Measurements from ENCODE around the gene FGD4.
"Not testable (repeated sequence)": the region's sequence is repeated elsewhere in the genome, so short reads cannot be mapped to it uniquely, and the experiment has no call there.

Gene FGD4

DNA sequence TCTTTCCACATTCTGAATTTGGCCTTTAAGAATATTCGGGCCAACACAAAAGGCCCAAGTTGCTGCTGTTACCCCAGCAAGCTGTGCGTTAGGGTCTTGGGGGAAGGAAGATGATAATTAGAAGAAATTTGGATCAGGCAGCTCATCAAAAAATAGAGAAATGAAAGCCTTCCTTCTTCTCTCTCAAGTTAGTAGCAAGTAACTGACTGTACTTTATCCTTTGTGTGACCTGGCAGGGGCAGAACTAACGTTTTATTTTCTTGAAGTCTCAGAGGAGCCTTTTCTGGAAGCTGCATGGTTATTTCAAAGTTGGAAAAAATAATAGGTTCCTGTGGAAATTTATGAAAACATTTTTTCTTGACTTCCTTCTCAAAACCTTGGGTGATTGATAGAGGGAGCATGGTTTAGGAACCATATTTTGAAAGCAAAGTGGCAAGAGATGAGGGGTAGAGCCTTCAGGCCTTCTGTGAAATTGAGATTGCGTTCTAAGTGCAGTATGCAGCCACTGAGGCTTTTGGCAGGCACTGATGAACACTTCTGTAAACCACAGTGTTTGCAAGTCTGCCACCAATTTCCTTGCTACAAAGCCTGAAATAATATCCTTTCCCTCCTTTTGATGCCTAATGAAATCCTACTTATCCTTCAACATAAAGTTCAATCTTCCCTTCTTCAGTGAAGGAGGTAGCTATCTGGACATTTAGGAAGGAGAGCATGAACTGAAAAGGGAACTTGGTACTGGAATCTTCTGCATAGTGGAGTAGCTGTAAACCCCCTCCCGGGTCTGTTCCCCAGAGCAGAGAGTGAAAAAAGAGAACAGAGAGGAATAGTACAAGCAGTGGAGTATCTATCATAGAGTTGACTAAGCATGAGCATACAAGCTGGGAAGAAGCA lies 123.2 kb downstream of the FGD4 start:
- no peak for DNase-seq (ENCODE audit: low spot score)

DNA sequence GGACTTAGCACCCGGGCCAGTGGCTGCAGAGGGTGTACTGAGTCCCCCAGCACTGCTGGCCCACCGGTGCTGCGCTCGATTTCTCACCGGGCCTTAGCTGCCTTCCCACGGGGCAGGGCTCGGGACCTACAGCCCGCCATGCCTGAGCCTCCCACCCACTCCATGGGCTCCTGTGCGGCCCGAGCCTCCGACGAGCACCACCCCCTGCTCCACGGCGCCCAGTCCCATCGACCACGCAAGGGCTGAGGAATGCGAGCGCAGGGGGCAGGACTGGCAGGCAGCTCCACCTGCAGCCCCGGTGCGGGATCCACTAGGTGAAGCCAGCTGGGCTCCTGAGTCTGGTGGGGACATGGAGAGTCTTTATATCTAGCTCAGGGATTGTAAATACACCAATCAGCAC lies 126.4 kb downstream of the FGD4 start:
- DNase-seq (ENCODE audit: low spot score), result not testable (repeated sequence)

DNA sequence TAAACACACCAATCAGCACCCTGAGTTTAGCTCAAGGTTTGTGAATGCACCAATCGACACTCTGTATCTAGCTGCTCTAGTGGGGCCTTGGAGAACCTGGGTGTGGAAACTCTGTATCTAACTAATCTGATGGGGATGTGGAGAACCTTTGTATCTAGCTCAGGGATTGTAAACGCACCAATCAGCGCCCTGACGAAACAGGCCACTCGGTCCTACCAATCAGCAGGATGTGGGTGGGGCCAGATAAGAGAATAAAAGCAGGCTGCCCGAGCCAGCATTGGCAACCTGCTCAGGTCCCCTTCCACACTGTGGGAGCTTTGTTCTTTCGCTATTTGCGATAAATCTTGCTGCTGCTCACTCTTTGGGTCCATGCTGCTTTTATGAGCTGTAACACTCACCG lies 127.0 kb downstream of the FGD4 start:
- not testable (repeated sequence) for DNase-seq (ENCODE audit: low spot score)

DNA sequence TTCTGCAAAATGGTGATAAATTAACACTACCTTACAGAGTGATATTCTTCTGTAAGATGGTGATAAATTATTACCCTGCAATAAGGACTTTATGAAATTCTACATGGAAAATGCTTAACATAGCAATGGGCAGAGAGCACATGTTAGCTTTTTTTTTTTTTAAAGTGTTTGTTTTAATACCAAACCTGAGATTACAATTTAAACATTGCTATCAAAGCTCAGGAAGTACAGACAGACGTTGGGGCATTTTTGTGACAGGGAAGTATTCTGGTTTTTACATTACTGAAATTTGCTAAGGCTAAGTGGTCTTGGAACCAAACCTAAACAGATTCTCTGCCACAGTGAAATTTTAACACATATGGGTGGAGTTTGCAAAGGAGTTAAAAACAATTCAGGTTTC lies 133.1 kb downstream of the FGD4 start:
- no peak for DNase-seq (ENCODE audit: low spot score)

DNA sequence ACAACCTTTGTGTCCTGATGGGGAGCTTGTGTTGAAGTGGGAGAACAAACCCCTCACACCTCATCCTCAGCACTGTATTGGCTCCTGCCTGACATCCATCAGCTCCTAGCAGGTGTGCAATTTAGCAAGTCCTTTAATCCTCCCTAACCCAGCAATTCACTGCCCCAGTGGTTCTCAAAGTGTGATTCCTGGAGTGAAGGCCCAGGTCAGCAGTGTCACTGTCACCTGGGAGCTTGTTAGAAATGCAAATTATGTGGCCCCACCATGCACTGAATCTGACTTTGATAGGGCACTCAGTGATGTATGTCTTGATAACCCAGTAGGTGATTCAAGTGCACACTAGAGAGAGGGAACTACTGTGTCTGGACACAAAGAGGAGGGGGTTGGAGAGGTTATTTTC lies 133.6 kb downstream of the FGD4 start:
- DNase-seq (ENCODE audit: low spot score), result no peak

DNA sequence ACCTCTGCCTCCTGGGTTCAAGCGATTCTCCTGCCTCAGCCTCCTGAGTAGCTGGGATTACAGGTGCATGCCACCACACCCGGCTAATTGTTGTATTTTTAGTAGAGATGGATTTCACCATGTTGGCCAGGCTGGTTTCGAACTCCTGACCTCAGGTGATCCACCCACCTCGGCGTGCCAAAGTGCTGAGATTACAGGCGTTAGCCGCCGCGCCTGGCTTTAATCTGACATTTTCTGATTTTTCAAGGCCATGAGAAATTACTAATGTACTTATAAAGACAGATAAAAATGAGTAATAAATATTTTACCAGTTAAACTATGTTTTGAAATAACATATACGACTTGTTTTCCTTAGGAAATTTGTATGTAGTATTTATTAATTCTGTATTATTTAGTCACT lies 134.1 kb downstream of the FGD4 start:
- not testable (repeated sequence) for DNase-seq (ENCODE audit: low spot score)

DNA sequence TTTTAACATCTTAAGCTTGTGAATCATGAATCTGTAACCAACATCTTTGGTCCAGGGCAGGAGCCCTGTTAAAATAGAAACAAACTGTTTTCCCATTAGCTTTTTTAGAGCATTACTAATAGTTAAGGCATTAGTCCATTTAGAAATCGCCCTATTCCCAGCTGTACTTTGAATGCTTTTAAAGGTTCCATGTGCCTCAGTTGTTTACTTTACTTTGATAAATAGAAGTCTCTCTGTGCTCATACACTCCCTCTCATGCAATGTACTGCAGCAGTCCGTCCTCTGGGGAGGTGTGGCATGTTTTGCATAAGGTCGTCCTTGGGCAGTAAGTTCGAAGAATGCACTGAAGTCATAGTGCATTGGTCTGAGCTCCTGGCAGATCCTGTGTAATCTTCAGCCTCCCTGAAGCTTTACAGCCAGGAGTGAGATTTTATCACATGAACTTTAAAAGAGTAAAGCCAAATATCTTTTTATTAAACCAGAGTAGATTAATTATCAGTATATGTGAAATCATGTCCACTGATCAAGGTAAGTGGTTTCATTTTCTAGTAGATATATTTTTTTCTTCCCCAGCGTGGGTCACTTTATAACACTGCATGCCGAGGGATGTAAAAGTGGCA lies 134.7 kb downstream of the FGD4 start:
- DNase-seq (ENCODE audit: low spot score), result peak; percentile 87

DNA sequence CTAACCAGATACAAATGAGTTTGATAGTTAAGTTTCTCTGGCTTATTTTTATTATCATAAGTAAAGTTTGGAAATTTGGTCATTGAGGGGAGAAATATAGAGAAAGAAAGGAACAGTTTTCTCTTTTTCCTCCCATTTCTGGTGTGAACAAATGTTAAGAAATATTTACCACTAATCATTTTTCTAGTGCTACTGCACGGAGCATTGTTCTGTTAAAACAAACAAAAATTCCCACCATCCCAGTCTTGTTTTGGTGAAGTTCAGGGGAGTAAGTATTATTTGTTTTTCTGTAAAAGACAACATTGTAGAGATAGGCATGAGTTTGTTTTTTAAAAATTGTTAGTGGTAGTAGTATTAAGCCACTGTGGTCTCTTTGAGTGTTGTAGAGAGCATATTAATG lies 135.3 kb downstream of the FGD4 start:
- no peak for DNase-seq (ENCODE audit: low spot score)

DNA sequence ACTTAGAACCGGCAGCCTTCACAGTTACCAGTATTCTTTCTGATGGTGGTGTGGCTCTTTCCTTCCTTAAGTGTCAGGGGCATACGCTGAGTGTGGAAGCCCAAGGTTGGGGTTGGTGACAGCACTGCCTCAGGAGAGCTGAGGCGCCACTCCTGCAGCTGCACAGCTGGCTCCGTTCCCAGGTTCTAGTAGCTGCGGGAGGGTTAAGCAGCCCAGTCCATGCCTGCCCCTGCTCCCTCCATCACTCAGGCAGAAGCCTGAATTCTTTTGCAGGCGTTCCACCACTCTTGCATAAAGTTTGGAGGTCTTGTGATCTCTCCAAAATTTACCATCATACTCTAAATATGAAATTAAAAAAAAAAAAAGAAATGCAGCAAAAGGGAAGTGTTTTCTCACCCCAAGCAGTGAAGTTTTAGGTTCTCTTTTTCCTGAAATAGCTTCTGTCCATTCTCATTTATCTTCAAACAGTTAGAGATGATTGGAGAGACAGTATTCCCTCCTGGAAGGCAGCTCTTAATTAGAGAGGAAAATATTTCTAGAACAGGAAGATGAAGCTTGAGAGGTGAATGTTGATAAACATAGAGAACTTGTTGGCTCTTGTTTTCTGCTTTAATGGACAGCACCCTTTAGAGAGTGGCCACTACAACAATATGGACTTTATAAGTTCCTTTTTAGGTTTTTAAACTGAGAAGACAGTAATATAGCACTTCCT lies 136.1 kb downstream of the FGD4 start:
- DNase-seq (ENCODE audit: low spot score), result peak; percentile 55

DNA sequence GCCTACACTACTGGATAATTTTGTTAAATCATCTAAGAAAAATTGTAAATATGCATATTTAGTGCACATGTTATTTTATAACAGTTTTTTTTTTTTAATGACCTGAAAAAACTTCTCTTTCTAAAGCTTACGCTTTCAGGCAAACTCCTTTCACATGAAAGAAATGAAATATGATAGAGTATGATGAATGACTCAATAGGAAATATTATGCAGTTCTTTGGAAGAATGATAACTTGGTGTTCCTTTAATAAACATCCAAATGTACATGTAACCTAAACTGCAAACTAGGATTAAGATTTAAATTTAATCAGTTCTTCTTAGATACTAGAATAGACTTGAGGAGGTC lies 136.6 kb downstream of the FGD4 start:
- no peak for DNase-seq (ENCODE audit: low spot score)

DNA sequence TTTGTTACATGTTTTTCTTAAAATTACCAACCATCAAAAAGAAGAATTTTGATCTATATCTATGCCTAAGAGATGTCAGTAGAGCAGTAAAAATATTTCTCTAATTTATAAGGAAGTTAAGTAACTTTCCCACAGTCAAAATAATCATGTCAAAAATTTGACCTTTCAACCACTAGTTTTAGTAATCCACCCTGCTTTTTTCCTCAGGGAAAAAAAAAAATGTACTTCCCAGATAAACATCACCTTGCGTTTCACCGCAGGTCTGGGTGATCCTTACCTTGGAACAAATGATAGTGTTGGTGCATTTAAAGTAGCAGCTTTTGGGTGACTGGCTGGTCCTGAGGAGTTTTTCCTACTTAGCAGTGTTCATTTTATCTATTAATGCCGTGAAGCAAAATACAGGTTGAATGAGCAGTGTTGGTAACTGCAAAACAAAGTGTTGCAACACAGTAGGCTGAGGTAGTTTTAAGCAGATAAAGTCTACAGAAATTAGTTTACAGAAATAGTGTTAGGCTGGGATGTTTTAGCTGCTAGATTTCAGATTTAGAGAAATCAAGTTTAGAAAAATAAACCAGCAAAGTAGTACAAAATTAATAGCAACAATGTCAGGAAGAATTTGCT lies 142.5 kb downstream of the FGD4 start:
- no peak for DNase-seq (ENCODE audit: low spot score)

DNA sequence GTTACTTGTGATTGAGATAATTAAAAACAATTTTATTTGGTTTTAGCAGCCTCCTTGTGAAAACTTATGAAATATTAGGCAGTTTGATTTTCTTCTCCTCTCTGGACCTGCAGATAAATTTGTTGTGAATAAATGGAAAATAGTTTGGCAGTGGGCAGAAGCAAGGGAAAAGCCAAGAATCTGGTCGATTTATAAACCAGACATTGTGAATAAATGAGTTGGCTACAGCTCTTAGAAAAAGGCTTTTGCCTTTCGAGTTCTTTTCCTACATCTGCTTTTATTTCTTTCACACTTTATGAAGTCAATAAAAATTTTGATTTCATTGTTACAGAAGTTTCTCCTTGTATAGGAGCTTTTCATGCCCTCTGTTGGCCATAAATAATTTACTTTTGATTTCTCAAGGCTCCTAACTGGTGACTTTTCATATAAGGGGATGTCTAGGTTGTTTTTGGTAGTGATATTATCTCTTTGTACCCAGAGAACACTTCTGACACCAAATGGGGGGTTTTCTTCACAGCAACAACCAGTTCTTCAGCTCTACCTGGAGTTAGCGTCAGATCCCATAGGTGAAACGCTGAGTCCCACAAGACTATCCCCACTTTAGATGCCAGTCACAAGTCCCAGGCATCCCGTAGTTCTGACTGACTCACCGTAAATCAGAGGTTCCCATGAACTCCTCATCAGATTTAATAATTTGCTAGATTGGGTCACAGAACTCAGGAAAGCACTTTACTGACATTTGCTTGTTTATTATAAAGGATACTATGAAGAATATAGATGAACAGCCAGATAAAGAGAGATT lies 143.3 kb downstream of the FGD4 start:
- DNase-seq (ENCODE audit: low spot score), result no peak

DNA sequence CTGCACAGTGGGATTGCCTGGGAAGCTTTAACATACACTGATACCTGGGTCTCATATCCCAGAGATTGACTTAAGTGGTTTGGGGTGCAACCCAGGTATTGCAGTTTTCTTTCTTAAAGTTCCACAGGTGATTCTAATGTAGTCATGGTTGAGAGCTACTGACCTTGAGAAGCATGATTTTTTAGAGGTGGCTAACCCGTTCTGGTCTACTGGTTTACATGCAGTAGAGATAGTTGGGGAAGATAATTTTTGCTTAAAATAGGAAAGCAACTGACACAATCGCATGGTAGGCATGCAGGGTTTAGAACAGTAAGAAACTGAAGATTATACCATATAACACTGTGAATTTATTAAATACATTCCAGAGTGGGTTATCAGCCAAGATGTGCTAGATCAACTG lies 145.5 kb downstream of the FGD4 start:
- no peak for DNase-seq (ENCODE audit: low spot score)

DNA sequence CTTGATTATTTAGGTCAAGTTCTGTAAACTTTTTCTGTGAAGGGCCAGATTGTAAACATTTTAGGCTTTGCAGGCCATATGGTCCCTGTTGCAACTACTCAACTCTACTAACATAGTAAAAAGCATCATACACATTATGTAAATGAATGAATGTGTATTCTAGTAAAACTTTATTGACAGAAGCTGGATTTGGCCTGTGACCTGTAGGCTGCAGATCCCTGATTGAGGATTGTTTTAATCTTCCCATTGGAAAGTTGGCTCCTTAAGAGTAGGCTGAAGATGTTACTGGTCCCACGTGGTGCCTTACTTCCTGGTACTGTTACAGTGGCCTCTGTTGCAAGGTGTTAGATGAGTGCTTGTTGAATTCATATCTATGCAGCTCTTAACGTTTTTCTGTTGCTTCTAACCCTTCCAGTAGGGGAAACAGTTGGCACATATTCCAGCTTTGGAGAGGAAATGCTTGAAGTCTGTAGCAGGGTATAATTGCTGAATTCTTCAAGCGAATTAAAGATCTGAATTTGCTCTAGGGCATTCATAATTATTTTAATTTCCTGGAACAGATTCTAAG lies 146.1 kb downstream of the FGD4 start:
- no peak for DNase-seq (ENCODE audit: low spot score)

DNA sequence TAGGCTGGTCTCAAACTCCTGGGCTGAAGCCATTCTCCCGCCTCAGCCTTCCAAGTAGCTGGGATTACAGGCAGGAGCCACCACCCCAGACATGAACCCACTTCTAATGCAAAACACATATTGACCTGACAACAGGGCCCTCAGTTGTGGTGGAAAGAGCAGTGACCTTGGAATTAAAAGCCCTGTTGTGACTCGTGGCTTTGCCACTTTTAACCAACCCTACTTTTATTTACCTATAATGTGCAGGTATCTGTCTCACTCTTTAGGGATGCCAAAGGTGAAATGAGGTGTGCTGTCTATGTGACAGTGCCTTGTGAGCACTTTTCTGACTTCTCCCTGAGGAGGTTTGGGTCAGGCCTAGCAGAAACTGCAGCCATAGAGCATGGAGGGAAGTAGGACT lies 146.9 kb downstream of the FGD4 start:
- DNase-seq (ENCODE audit: low spot score), result no peak

DNA sequence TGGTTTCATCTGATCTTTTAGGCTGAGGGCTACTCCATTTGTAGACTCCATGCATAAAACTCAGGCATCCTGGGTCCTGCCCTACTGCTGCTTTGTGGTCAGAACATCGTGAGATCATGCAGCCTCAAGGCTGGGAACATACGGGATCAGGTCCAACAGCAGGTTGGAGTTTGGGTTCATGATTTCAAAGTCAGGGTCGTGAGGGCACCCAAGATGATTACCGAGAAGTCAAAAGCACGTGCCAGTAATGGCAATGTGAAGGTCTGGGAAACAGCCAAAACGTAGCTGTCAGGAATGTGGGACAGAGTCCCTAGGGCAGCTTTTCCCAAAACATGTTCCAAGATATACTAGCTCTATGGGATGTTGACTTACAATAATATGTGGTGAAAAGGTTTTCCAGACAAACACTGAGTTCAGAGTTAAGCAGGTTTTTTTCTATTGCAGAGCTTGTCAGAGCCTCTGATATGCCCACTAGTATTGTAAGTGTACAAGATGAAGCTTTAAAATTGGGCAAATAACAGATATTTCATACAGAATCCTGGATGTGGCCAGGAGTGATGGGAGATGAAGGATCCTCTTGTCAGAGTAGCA lies 149.4 kb downstream of the FGD4 start:
- no peak for DNase-seq (ENCODE audit: low spot score)

DNA sequence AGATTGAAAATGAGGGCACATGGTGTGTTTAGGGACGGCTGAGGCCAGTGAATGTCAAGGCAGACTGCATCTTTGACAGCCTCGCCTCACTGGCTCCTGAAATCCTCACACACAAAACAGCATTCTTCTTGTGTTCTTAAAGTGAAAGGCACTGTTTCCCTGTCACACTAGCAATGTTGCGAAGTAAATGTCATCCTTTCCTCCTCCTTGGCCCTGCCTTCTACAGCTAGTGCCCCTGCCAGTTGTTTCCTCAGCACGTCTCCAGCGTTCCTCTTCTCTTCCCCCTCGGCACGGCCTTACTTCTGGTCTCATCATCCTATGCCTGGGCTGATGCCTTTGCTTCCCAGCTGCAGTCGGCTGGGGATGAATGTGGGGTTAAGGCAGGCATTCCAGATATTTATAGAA lies 150.3 kb downstream of the FGD4 start:
- DNase-seq (ENCODE audit: low spot score), result no peak

DNA sequence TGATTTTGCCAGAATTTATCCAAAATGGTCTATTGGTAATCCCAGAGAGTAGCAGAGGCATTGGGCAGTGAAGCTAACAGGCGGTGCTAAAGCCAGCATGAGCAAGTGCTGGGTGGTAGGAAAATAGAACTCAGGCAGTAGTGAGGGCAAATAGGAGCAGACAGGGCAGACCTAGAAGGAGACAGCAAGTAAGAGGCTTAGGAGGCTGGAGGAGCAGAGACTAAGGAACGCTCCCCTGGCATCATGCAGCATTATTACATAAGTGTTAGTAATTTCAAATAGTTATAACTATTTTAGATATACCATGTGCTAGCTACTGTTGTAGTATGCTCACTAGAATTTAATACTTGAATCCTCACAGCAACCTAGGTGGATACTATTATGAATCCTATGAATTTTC lies 151.7 kb downstream of the FGD4 start:
- DNase-seq (ENCODE audit: low spot score), result no peak

DNA sequence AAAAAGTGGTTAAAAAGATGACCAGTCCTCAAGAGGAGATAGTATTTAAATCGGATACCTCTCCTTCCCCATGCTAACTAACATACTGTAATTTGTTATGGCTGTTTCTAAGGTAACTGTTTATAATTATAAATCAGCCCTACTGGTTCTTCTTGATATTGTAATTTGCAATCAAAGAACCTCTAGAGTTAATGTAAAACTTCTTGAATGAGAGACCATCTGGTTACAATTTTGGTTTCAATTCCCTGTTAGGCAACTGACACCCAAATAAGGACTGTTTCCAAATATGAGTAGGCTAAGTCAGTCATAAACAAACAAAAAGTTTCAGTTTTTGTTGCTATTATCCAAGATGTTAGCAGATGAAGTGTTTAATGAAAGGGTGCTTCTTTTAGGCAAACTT lies 159.5 kb downstream of the FGD4 start:
- no peak for DNase-seq (ENCODE audit: low spot score)

DNA sequence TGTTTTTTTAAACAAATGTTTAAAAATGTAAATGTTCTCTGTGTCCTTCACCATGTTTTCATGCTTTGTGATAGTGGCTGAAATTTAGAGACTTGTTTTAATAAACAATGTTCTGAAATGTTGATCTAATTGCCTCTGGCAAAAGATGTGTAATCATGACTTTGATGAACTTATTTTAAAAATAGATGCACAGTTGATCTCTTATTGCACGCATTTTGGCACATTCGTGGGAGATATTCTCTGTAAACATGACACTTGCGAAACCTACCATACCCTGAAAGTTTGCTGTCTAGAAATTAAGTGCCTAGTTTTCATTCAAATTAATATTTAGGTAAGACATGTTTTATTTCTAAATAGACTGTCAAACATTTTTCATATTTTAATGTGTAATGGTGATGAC lies 160.1 kb downstream of the FGD4 start:
- DNase-seq (ENCODE audit: low spot score), result no peak

DNA sequence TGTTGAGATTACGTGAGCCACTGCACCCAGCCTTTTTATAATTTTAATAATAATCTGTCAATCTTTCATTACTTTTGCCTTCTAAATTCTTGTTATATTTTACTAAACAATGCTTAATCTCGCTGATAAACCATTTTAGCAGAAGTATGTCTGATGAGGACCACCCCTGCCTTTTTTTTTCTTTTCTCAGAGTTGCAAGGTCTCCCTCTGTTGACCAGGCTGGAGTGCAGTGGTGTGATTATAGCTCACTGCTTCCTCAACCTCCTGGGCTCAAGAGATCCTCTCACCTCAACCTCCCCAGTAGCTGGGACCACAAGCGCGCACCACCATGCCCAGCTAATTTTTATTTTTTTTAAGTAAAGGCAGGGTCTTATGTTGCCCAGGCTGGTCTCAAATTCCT lies 161.2 kb downstream of the FGD4 start:
- no peak for DNase-seq (ENCODE audit: low spot score)

All from HuH-7 (cell line).